ENCODE data around the gene STX8.

Gene STX8

DNA sequence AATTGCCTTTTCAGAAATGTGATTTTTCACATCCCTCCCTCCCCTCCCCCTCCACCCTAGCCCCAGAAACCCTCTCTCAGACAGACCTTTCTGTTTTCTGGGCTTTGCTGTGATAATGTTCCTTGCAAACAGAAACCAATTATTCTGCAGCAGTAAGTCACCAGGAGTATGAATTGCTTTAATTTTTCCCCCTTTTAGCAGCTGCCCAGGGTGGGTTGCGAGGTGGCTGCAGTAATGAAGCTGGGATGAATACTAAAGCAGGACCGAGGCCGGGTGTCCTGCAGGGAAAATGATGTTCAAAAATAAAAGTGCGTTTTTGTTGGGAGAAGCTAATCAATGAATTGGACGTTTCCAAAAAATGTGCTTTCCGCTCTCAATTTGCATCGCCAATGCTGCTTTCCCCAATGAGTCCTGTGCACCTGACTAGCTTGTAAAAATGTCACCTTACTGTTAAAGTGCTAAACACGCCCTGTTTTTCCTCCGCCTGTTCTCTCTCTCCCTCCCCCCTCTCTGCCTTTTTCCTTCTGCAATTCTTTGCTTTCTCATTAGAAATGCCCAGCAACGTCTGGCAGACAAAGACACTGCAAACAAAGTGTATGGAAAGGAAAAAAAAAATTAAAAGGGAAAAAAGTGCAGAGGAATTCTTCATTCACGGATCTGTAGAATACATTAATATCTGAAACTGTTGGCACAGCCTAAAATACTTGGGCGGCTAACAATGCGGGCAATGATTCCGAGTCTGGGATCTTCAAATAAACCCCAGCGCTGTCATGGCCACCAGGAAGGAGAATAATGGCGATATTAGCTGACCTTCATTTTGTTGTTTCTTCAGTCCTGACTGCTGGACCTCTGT is 244.1 kb downstream of the STX8 start:
- DNase-seq (ENCODE audit: low read depth) = no peak
- H3K4me3 ChIP-seq (ENCODE audit: low read depth, low read length) = no peak overlapping the region

DNA sequence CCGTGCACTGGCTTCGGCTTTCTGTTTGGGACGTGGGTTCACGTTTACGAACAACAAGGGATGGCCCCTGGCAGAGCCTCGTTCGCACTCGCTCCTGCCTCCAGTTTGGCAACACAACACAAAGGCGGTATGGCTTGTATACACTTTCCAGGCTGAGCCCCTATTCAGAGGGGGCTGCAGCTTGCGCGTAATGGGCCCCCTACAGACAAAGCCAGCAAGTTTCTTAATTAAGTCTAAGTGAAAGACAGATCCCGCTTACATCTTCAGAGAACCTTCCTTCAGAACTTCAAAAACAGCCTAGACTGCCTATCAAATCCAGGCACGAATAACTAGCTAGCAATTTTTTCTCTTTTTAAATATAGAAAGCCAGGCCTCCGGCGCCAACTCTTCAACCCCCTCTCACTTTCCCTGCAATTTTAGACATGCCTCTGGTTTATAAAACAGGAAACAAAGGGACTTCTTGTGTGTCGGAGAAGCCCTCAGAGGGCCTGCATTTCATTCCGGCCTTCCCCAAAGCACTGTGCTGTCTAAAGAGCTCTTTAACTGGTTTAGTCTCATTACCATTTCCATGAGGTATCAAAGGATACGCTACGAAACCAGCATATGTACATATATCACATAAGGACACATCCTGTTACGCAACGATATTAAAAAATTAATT is 244.9 kb downstream of the STX8 start:
- no peak overlapping the region for H3K4me3 ChIP-seq (ENCODE audit: low read depth, low read length)
- DNase-seq (ENCODE audit: low read depth) = no peak

DNA sequence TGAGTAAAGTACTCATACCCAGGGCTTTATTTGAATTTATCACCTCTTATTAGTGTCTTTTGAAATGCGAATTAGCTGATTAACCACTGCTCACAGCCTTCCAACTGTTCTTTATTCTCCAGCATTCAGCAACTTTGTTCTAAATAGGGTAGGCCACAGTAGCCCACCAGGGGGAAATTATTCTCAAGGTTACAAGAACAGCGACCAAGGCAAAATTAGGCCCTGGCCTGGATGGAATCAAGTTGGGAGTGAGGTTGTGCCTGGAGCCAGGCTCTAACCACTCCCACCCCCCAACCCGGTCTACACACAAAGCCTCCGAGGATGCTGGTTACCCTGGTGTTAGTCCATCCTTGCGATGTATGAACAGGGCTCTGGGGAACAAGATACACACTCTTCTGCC is 245.5 kb downstream of the STX8 start:
- DNase-seq (ENCODE audit: low read depth) = no peak
- H3K4me3 ChIP-seq (ENCODE audit: low read depth, low read length) = no peak overlapping the region

DNA sequence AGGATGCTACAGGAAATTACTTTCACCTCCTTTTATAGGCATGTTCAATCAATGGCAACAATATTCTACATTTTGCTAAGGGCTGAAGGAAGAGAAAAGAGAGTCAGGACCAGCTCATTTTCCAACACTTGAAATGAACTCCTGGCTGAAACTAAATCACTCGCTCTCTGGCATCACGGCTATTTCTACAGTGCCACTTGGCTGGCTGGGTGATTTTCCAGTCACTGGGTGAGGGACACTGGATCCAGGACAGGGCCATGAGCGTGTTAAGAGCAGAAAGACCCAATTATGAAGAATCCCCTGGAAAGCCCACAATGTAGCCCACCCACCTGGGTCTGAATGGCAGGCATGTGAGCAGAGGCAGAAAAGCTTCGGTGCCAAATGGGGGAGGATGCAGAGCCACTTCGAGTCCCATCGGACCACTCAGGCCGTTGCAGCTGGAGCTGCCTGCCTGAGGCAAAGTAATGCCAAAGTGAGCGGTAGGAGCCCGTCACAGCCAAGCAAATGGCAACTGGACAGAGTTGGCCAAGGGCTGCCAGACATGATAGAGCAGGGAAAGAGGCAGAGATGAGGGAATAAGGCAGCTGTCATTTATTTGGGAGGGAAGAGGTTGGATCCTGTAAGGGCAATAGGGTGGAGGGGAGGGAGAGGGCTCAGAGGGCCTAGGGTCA is 246.2 kb downstream of the STX8 start:
- no peak for DNase-seq (ENCODE audit: low read depth)
- no peak overlapping the region for H3K4me3 ChIP-seq (ENCODE audit: low read depth, low read length)

DNA sequence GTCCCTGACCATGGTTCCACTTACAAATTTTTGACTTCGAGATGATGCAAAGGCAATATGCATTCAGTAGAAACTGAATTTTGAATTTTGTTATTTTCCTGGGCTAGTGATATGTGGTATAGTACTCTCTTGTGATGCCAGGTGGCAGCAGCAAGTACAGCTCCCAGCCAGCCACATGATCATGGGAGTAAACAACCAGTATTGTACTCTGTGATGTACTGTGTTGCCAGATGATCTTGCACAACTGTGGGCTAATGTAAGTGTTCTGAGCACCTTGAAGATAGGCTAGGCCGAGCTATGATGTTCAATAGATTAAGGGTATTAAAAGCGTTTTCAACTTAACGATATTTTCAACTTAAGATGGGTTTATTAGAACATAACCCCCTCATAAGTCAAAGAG is 250.8 kb downstream of the STX8 start:
- DNase-seq (ENCODE audit: low read depth) = no peak

DNA sequence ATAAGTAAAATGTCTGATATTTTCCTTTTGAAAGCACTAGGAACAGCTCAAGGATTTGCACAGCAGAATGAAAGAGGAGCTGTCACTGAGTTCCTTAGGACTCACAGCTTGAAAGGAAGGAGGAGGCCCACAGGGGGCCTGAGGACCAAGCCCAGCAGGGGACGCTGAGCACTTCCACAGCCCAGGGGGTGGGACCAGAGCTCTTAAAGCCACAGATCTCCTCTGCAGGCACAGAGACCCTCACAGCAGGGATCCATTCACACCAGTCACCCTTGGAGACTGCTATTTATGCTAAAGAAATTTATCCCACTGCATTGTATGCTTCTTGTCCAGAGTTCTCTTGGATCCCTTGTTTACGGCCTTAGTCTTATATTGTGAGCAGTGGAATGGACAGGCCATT is 253.3 kb downstream of the STX8 start:
- no peak for DNase-seq (ENCODE audit: low read depth)
- no peak overlapping the region for H3K4me3 ChIP-seq (ENCODE audit: low read depth, low read length)

More for the DNA sequence above, 250.8 kb downstream of the STX8 start:
- no peak overlapping the region for H3K4me3 ChIP-seq (ENCODE audit: low read depth, low read length)

DNA sequence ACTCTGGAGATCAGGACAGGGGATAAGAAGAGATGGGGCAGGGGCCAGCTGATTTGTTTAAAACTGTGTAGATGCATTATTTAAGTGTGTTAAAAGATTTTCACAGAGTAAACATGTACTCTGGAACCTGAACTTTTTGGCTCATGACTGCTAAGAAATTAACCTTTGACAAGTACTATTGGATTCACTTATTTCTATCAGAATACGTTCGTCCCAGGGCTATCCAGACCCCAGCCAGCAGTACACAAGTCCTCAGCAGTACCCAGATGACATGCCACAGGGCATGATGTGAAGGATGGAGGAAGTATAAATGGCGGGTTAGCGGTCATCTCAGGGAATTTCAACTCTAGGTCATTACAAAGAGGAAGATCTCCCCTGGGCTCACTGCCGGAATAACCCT is 253.7 kb downstream of the STX8 start:
- H3K4me3 ChIP-seq (ENCODE audit: low read depth, low read length) = no peak overlapping the region
- DNase-seq (ENCODE audit: low read depth) = no peak

DNA sequence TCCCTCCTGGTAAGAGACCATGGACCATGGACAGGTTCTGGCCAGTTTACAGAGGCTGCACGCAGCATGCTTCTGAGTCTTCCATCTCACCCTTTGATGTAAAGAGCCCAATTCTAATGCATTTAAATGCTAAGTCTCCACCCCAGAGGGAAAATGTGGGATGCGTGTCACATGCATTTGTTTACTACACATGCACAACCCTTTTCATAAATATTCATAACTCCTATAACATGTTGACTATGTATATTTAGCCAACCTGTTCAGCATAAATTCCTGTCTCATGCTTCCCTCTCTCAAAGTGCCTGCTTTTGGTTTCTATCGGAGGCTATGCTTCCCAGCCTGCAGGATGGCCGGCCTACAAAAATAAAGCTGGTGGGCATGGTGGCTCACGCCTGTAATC is 260.3 kb downstream of the STX8 start:
- no peak overlapping the region for H3K4me3 ChIP-seq (ENCODE audit: low read depth, low read length)
- DNase-seq (ENCODE audit: low read depth) = no peak

DNA sequence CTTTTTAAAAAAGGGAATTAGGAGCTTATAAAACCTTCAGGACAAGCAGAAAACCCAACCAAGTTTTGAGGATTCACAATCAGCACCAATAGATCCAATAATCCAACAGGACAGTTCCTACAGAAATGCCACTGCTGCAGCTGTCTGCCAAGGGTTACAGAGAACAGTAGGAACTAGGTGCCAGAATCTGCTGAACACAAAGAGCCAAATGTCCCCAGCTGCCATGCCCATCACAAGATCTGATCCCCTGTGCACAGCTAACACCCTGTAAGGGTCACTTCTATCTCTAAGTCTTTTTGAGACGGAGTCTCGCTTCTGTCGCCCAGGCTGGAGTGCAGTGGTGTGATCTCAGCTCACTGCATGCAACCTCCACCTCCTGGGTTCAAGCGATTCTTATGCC is 262.3 kb downstream of the STX8 start:
- no peak for DNase-seq (ENCODE audit: low read depth)
- no peak overlapping the region for H3K4me3 ChIP-seq (ENCODE audit: low read depth, low read length)

DNA sequence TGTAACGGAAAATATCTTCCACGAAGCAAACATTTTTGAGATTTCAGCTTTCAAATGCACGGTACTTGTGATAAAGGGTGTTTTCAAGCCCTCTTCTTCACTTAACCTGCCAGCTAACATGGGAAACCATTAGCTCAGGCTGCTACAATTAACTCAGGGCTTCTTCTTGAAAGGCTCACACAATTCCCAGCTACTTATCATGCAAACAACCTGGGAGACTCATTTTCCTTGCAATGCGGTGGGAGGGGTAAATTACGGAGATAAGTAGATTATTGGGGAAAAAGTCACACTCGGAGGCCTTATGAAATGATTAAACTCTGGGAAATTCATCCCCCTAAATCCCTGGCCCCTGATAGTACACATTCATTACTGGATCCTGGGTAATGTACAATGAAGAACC is 266.4 kb downstream of the STX8 start:
- no peak for DNase-seq (ENCODE audit: low read depth)
- H3K4me3 ChIP-seq (ENCODE audit: low read depth, low read length) = no peak overlapping the region

DNA sequence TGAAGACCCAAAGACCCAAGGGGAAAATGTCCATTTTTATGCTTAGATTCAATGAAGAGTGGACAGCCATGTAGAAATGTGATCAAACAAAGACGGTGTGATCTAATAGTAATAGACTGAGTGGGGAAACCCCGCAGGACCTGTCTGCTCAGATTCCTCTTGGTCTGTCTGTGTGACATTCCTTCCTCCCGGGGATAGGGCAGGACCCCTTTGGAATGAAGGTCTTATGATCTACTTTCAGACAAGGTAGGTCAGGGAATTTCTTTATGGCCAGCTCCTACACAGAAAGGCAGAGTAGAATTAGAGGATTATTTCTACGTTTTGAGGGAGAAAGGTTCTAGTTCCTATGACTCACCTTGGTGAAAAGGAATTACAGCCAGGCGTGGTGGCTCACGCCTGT is 267.6 kb downstream of the STX8 start:
- no peak overlapping the region for H3K4me3 ChIP-seq (ENCODE audit: low read depth, low read length)
- no peak for DNase-seq (ENCODE audit: low read depth)

DNA sequence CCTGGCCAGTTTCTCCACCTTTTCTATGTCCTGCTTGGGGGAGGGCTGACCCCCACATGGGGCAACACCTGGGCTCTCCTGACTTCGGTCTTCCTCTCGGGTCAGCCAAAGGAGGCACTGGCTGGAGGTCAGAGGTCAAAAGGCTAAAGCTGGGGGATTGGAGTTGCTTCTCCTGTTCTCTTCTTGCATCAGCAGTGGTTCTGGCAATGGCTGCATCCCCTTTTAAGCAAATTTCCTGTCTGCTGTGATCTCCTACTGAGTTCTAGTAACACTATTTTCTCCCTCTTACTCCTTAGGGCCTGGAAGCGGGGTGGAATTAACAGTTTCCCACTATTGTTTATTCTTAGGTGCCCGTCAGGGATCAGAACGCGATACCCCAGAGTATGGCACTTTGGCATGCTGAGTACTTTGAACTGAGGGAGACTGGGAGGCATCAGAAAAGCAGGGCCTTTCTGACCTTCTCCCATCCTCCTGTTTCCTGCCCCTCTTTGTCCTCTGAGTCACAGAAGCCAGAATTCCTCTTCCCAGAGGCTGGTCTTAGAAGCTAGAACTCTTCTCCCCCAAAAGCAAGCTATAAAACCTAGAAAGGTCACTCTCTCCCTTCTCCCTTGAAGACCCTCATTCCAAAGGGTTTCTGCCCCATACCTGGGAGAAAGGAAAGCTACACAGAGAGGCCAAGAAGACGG is 268.2 kb downstream of the STX8 start:
- no peak for DNase-seq (ENCODE audit: low read depth)

DNA sequence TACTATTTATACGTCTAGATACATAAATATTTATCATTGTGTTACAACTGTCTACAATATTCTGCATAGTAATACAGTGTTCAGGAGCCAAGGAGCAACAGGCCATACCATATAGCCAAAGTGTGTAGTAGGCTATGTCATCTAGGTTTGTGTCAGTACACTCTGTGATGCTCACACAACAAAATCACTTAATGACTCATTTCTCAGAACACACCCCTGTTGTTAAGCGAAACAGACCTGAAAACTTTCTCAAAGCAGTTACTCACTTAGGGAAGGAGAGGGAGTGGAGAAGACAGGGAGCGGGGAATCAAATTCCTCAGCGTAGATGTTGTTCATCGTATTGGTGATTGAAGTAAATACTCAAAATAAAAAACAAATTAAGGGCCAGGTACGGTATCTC is 269.5 kb downstream of the STX8 start:
- no peak for DNase-seq (ENCODE audit: low read depth)

More for the DNA sequence above, 268.2 kb downstream of the STX8 start:
- no peak overlapping the region for H3K4me3 ChIP-seq (ENCODE audit: low read depth, low read length)

DNA sequence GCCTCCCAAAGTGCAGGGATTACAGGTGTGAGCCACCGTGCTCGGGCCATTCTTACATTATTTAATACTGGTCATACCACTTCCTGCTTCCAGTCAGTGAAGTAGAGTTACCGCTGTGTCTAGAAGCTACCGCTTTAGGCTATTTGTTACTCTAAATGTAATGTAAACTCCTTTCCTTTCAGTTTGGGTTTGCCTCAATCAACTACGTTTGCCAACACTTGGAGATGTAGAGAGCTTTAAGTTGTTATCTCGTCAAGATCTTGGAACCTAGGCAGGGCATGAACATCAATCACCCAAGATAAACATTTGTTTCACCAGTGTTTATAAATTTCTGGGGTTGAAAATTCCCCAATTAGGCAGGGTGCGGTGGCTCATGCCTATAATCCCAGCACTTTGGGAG is 275.9 kb downstream of the STX8 start:
- H3K4me3 ChIP-seq (ENCODE audit: low read depth, low read length) = no peak overlapping the region
- no peak for DNase-seq (ENCODE audit: low read depth)

More for the DNA sequence above, 269.5 kb downstream of the STX8 start:
- no peak overlapping the region for H3K4me3 ChIP-seq (ENCODE audit: low read depth, low read length)

DNA sequence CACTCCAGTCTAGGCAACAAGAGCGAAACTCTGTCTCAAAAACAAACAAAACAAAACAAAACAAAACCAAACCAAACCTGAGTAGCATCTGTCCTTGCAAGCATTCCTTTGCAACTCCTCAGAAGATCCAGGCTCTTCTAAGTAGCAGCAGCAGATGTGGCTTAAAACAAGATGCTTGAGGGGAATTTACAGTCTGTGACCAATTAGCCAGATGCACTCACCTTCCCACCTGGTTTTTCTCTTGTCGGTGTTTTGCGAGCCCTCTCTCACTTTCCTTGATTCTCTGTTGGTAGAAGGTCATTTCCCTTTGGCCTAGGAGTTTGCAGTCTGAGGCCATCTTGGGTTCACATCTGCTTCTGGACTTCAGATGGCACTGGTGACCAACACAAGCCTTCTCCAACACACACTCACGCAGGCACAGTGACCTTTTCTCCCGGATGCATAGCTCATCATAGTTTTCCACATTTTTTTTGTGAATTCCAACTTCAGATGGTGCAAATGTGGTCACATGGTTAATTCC is 276.8 kb downstream of the STX8 start:
- DNase-seq (ENCODE audit: low read depth) = no peak

DNA sequence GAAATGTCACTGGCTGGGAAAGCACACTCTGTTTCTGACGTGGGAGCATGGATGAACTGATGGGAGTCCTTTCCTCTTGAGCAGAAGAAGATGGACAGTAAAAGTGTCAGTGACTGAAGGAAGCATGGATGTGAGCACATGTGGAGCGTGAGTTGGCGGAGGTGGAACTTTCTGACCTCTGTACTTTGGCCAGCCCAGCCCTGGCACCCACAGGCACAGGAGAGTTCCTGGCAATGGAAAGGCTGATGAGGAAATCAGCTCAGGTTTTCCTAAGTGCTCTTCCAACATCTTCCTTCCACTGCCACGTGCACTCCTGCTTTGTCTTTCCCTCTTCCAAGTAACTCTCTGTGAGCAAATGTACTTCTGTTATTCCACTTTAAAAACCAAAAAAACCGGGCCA is 277.5 kb downstream of the STX8 start:
- DNase-seq (ENCODE audit: low read depth) = no peak

More for the DNA sequence above, 276.8 kb downstream of the STX8 start:
- H3K4me3 ChIP-seq (ENCODE audit: low read depth, low read length) = no peak overlapping the region

DNA sequence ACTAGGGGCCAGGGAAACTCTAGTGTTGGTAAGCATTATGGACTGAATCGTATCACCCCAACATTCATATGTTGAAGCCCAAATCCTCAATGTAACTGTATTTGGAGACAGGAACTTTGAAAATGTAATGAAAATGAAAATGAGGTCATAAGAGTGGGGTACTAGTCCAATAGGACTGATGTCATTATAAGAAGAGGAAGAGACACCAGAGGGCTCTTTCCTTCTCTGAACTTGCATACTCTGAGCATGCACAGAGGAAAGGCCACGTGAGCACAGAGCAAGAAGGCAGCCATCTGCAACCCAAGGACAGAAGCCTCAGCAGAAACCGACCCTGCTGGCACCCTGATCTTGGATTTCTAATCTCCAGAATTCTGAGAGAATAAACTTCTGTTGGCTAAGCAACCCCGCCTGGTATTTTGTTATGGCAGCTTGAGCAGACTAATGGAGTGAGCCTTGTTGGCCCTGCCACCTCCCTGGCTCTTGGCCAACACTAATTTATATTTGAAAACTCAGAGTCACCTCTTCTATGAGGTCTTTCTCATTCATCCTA is 280.9 kb downstream of the STX8 start:
- no peak for DNase-seq (ENCODE audit: low read depth)

More for the DNA sequence above, 277.5 kb downstream of the STX8 start:
- H3K4me3 ChIP-seq (ENCODE audit: low read depth, low read length) = no peak overlapping the region

DNA sequence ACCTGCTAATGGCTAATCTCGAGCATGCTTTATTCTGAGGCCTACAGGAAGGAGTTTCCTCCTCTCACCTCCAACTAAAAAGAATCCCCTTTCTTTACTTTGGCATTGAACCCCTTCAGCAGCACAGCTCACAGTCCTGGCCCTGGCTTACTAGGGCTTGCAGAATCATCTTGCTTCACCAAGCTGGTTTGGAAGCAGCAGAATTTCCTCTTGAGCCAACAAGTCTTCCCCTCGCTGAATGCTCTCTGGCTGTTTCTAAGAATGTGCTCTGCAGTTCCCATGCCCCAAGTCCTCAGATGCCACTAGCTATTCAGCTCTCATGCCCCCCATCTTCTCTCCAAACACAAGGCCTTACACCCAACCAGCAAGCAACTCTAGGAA is 283.1 kb downstream of the STX8 start:
- DNase-seq (ENCODE audit: low read depth) = no peak
- H3K4me3 ChIP-seq (ENCODE audit: low read depth, low read length) = no peak overlapping the region

More for the DNA sequence above, 280.9 kb downstream of the STX8 start:
- H3K4me3 ChIP-seq (ENCODE audit: low read depth, low read length) = no peak overlapping the region

DNA sequence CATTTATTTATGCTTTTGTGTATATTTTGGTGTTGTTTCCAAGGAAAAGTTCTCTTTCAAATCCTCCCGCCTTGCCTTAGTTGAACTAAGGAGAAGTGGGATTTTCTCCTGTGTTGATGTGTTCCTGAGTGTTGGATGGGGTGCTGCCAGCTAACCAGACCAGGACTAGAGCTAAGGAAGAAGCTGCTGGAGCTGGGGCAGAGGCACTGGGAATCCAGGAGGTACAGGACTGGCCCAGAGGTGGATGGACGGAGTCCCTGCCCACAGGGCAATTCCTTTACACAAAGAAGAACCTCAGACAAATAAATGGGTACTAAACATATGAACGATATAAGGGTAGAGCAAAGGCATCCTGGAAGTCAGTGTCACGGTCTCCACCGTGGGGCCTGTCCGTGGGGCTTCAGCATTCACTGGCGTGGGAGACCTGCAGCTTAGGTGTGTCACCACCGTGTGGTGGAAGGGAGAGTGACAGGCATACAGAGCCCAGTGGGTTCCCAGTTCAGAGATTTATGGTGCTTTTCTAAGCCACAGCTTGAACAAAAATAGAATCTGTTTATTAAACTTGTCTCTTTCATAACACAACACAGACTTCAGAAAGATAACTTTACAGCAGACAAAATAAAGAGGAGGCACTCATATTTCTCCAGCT is 283.6 kb downstream of the STX8 start:
- no peak for DNase-seq (ENCODE audit: low read depth)
- no peak overlapping the region for H3K4me3 ChIP-seq (ENCODE audit: low read depth, low read length)
